ENCODE results near the gene GPD1L. TPM values are rescaled to one million over a fixed set of nuclear protein-coding genes. Genes with fewer than 3 reads are reported as not detected.

GPD1L gene
- total and polyA plus RNA-seq, 2 of the 13 experiments (the other 11 are each of a cell fraction or from before 2014, with no cell fraction given): 4.9 to 13.7 TPM

- TF ChIP-seq JARID2 (CRISPR knock-in tag; IDR thresholded peaks at IDR 0.05; ENCODE audit: insufficient replicate concordance): no peak
- TF ChIP-seq ZNF331 (CRISPR knock-in tag; IDR thresholded peaks at IDR 0.05): peak; percentile 60
- peak; percentile 66 for TF ChIP-seq POLR2G (IDR thresholded peaks at IDR 0.05; ENCODE audit: low read depth, low read length)
- peak; percentile 88 for TF ChIP-seq ZNF574 (CRISPR knock-in tag; IDR thresholded peaks at IDR 0.05)
- TF ChIP-seq ZNF18 (CRISPR knock-in tag; IDR thresholded peaks at IDR 0.05; ENCODE audit: insufficient replicate concordance): no peak
- no peak for TF ChIP-seq GATA4 (IDR thresholded peaks at IDR 0.05; ENCODE audit: borderline replicate concordance, low read depth)
- peak; percentile 76 for TF ChIP-seq YY1 (IDR thresholded peaks at IDR 0.05; ENCODE audit: insufficient read depth, insufficient replicate concordance, low read depth, low read length)
- no peak for TF ChIP-seq ZNF589 (CRISPR knock-in tag; conservative IDR thresholded peaks at IDR 0.05)
- TF ChIP-seq TFDP1 (CRISPR knock-in tag; IDR thresholded peaks at IDR 0.05; ENCODE audit: borderline replicate concordance): peak; percentile 88; the same call in 1 of the 2 replicates
- no peak for TF ChIP-seq JUNB (CRISPR knock-in tag; IDR thresholded peaks at IDR 0.05; ENCODE audit: borderline replicate concordance)
- peak; percentile 44; the same call in 1 of the 2 replicates for TF ChIP-seq ZNF580 (CRISPR knock-in tag; IDR thresholded peaks at IDR 0.05; ENCODE audit: borderline replicate concordance, low read depth)
- no peak for TF ChIP-seq ZSCAN25 (CRISPR knock-in tag; IDR thresholded peaks at IDR 0.05)
- TF ChIP-seq ZNF564 (CRISPR knock-in tag; IDR thresholded peaks at IDR 0.05): no peak
- TF ChIP-seq ARNTL (CRISPR knock-in tag; IDR thresholded peaks at IDR 0.05): peak; percentile 33; the same call in 1 of the 2 replicates
- peak; percentile 30; the same call in 1 of the 2 replicates for TF ChIP-seq ZNF547 (CRISPR knock-in tag; IDR thresholded peaks at IDR 0.05)
- no peak; the same call in 1 of the 2 replicates for TF ChIP-seq SP2 (CRISPR knock-in tag; IDR thresholded peaks at IDR 0.05)
- peak; percentile 15; the same call in 1 of the 2 replicates for TF ChIP-seq ZNF598 (CRISPR knock-in tag; IDR thresholded peaks at IDR 0.05; ENCODE audit: borderline replicate concordance)
- 0 out of 2 replicates have a peak, but pooled peaks have one; percentile 6 for TF ChIP-seq RARA (CRISPR knock-in tag; IDR thresholded peaks at IDR 0.05)
- 0 out of 2 replicates have a peak, but pooled peaks have one; percentile 31 for TF ChIP-seq ZNF503 (CRISPR knock-in tag; IDR thresholded peaks at IDR 0.05)
- peak; percentile 29; the same call in 1 of the 2 replicates for TF ChIP-seq ATF7-NPFF (CRISPR knock-in tag; IDR thresholded peaks at IDR 0.05; ENCODE audit: low read depth)
- TF ChIP-seq EHMT2 (IDR thresholded peaks at IDR 0.05; ENCODE audit: borderline replicate concordance, low read depth, low read length): no peak
Measured at GRCh38 chr3:32106132-32106928, at the start of gene GPD1L (continued).
